GM13977 (cell line): ENCODE results near the gene MAP3K12.

Experiments
- DNase-seq: peaks from one replicate; pipeline ENCODE4 v3.0.0; 2012; ENCODE audit warnings: low spot score
- CTCF ChIP-seq: IDR thresholded peaks from 2 replicates; pipeline ENCODE4 v1.5.1; 2012; ENCODE audit warnings: mild to moderate bottlenecking, control low read depth; ENCODE audit not compliant: insufficient read depth; ENCODE audit errors: extremely low read depth, missing control alignments
- in situ Hi-C: fragments of 300-500 bp; cut with MboI; formaldehyde crosslinking; loops from one replicate; pipeline ENCODE4 v1.12.0; 2022; ENCODE audit warnings: low sequenced_read_pairs, low pct_unique_long_range_greater_than_20kb, mixed read lengths, inconsistent platforms; ENCODE audit not compliant: unreplicated experiment

Gene MAP3K12

GRCh38 chr12:53500142-53500775 lies 1.0 kb upstream of the MAP3K12 start:
- no peak for DNase-seq

GRCh38 chr12:53498235-53498630 lies 1.0 kb downstream of the MAP3K12 start:
- in situ Hi-C loops = no loop called here
- DNase-seq = no peak
- TF ChIP-seq CTCF = no peak

More at GRCh38 chr12:53500142-53500775, 1.0 kb upstream of the MAP3K12 start:
- in situ Hi-C loops = no loop called here
- no peak for TF ChIP-seq CTCF

GRCh38 chr12:53497461-53497860 lies 1.8 kb downstream of the MAP3K12 start:
- no peak for TF ChIP-seq CTCF
- no peak for DNase-seq
- in situ Hi-C loops = no loop called here

DNA sequence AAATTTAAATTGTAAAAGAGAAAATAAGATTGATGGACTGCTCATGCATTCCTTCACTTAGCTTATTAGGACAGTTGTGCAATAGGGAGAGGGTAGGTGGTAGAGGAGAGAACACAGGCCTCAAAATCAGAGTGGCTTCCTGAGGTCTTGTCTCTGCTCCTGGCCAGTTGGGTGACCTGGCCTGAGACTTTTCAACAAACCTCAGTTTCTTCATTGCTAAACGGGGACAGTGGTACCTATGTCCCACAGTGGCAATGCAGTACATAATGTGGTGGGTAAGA lies 2.6 kb downstream of the MAP3K12 start:
- in situ Hi-C loops = no loop called here
- DNase-seq = no peak
- no peak for TF ChIP-seq CTCF

GRCh38 chr12:53495903-53496751 lies 3.1 kb downstream of the MAP3K12 start:
- DNase-seq = no peak
- no peak for TF ChIP-seq CTCF
- in situ Hi-C loops = no loop called here

- no peak for DNase-seq
- in situ Hi-C loops = no loop called here
- no peak for TF ChIP-seq CTCF
Observed at GRCh38 chr12:53493610-53494391, 5.5 kb downstream of the MAP3K12 start.
